VCaP (cell line): ENCODE measurements around the gene CAPN5.

Experiments used
- H3K27ac ChIP-seq: fragments of 450-650 bp; 2 replicates; pipeline ENCODE4 v1.5.1; 2017
- CTCF ChIP-seq: fragments of 450-650 bp; conservative IDR thresholded peaks from 2 replicates; pipeline ENCODE4 v1.5.1; 2017; ENCODE audit warnings: mild to moderate bottlenecking, moderate library complexity

The CAPN5 gene

DNA sequence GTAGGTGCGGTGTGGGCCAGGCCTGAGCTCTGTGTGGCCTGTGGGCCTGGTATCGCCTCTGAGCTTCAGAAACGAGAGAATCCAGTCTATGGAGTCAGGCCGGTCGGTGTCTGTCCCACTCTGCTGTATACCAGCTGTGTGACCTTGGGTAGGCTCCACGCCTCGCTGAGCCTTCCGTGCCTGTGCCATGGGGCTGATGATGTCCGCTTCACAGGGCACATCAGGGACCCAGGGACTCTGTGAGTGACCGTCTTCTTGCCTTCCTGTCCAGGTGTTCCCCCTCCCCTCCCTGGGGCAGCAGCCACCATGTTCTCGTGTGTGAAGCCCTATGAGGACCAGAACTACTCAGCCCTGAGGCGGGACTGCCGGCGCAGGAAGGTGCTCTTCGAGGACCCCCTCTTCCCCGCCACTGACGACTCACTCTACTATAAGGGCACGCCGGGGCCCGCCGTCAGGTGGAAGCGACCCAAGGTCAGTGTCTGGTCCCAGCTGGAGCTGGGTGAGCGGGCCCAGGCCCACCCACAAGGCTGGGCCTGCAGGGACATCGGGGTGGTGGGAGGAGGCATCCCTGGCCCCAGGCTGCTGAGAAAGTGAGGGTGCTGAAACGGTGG, 17.9 kb downstream of the CAPN5 start:
- TF ChIP-seq CTCF: no peak
- H3K27ac ChIP-seq: no peak overlapping the region

DNA sequence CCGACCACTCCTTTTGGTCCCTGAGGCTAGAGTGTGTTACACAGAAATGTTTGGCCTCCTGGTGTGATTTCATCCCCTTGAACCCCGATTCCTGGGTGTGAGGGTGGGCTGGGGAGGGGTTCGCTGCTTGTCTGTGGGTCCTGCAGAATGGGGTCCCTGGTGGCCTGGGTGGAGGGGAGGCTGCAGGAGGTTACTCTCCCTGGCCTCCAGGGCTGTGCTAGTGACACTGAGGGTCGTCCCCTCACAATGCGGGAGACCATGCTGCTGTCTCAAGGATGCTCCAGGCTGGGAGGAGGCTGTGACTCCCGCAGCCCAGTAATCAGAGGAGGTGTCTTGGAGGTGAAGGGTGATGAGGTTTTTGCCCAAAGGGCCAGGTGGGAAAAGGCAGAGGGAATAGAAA, 18.9 kb downstream of the CAPN5 start:
- TF ChIP-seq CTCF: no peak
- H3K27ac ChIP-seq: no peak overlapping the region

DNA sequence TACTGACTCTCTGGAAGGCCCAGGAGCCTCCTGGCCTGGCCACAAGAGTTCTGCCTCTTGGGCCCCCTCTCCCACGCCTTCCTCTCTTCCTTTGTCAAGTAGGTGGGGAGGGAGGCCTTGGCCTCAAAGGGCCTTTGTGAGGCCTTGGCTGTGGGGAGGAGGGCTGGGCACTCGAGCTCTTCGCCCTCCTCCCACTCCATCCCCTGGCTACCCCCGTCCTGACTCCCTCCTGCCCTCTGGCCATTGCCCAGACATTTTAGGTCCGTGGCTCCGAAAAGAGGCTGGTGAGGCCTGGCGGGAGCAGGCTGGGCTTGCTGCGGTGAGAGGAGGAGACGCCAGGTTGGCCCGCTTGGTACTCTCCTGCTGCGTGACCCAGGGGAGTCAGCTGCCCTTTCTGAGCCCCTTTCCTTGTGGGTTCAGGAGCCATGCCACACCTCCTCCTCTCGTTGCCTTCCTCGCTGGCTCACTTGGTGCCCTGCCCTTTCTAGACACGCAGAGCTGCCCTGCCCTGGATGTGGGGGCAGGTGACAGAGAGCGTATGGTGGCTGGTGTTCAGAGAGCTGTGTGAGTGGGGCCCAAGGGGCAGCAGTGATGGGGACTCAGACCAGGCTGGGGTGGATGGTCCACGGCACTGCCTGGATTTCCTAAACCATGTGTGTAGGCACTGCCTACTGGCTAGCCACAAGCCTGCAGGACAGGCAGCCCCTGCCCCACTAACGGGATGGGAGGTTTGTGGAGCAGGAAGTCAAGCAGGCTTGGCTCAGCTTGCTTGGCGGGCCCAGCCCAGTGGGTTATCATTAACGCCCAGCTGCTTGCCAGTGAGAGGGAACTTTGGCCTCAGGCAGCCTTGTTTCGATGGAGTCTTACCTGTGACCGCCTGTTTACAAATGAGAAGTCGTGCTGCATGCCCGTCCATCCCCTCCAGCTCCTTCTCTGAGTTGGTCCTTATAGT, 20.0 kb downstream of the CAPN5 start:
- no peak for TF ChIP-seq CTCF
- H3K27ac ChIP-seq: peak overlapping the region; percentile 85; the same call in 1 of the 2 replicates

- H3K27ac ChIP-seq: peak overlapping the region; percentile 85
- no peak for TF ChIP-seq CTCF
Measured at GRCh38 chr11:77087723-77088225, 21.0 kb downstream of the CAPN5 start.

DNA sequence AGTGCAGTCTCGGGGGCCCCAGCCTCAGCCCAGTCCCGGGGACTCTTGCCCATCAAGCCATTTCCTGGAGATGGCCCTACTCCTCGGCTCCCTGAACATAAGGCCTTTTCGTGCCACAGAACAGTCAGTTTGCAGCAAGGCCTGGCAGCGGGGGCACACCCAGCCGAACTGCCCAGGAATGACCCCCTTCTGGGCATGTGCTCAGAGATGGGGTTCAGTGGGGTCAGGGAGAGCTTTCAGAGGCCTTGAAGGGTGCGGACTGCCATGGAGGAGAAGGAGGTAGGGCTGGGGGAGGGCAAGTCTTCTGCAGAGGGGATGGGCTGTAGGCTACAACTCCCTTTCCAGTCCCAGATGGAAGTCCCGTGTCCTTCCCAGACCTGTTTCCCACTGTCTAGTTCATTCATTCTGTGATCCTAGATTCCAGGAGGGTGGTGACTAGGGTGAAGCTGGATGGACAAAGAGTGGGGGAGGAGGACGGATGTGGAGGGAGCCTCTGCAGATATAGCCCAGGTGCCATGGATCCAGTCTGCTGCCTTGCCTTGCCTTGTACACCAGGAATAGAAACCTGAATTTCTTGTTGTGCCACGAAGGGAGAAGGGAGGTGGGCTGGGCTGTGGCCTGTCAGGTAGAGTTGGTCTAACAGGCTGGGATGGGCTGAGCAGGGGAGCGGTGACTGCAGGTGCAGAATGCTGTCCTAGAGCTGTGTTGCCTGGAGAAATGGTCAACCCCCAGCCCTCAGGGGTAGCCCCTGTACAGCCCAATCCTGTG, 21.6 kb downstream of the CAPN5 start:
- peak overlapping the region; percentile 85 for H3K27ac ChIP-seq
- TF ChIP-seq CTCF: no peak

DNA sequence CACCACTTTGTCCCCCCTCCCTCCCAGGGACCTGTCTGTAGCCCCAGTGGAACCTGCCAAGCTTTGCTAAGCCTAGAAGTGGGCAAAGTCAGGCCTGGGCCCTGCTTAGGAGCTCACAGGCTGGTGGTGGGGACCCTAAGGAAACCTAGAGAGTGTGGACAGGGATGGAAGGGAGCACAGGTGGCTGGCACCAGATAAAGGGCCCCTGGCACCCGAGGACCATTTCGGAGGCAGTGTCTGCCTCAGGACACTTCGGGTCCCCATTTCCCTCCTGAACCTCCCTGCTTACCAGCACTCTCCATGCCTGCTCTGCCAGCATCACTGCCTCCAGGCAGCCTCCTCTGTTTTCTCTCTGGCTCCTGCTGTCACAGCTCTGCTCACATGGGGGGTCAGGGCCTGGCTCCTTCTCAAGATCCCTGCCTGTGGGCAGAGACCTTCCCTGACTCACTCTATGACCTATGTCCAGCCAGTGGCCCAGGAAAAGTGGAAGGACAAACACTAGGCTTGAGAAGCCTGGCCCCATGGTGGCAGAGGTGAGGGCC, 22.3 kb downstream of the CAPN5 start:
- TF ChIP-seq CTCF: no peak
- peak overlapping the region; percentile 85 for H3K27ac ChIP-seq

DNA sequence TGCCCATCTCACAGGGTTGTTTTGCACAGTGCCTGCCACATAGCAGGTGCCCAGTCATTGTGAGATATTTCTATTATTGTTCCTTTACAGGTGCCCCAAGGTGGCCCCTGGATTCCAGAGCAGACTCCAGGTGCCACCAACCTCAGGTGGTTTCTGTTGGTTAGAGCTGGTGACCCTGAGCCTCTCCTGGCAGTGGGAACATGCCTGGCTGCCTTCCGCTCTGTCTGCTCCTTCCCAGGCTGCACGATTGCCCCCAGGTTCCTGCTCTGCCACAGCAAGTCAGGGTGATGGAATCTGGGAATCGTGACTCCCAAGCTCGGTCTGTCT, 23.2 kb downstream of the CAPN5 start:
- TF ChIP-seq CTCF: no peak
- H3K27ac ChIP-seq: peak overlapping the region; percentile 85; the same call in 1 of the 2 replicates
